GM12873 (cell line): ENCODE data around the gene MARCHF6.

ENCODE experiments used
- CTCF ChIP-seq: IDR thresholded peaks from 2 replicates; pipeline ENCODE4 v1.5.1; 2012; ENCODE audit warnings: low read depth, mild to moderate bottlenecking, moderate library complexity, low read length, control low read depth; ENCODE audit not compliant: insufficient read depth; ENCODE audit errors: missing control alignments

The MARCHF6 gene

GRCh38 chr5:10319202-10319851 lies 34.2 kb upstream of the MARCHF6 start:
- TF ChIP-seq CTCF = no peak

DNA sequence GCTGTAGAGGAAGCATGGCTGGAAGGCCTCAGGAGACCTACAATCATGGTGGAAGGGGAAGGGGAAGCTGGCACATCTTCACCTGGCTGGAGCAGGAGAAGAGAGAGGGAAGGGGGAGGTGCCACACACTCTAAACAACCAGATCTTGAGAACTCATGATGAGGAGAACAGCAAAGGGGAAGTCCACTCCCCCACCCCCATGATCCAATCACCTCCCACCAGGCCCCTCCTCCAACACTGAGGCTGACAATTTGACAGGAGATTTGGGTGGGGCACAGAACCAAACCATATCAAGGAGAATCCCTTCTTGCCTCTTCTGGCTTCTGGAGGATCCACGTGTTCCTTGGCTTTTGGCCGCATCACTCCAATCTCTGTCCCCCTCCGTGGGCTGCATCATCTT lies 32.7 kb upstream of the MARCHF6 start:
- no peak for TF ChIP-seq CTCF

DNA sequence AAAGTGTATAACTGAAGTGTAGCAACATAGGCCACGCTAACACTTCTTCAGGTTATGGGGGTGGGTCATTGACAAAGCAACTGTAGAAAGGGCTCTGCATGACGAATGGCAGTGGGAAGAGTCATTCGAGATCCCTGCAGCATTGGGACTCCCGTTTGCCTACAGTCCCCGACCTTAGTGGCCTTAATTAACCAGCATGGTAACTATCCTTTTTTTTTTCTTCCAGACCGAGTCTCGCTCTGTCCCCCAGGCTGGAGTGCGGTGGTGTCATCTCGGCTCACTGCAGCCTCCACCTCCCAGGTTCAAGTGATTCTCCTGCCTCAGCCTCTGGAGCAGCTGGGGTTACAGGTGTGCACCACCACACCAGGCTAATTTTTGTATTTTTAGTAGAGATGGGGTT lies 31.6 kb upstream of the MARCHF6 start:
- TF ChIP-seq CTCF = no peak

GRCh38 chr5:10323588-10324488 lies 29.7 kb upstream of the MARCHF6 start:
- no peak for TF ChIP-seq CTCF

DNA sequence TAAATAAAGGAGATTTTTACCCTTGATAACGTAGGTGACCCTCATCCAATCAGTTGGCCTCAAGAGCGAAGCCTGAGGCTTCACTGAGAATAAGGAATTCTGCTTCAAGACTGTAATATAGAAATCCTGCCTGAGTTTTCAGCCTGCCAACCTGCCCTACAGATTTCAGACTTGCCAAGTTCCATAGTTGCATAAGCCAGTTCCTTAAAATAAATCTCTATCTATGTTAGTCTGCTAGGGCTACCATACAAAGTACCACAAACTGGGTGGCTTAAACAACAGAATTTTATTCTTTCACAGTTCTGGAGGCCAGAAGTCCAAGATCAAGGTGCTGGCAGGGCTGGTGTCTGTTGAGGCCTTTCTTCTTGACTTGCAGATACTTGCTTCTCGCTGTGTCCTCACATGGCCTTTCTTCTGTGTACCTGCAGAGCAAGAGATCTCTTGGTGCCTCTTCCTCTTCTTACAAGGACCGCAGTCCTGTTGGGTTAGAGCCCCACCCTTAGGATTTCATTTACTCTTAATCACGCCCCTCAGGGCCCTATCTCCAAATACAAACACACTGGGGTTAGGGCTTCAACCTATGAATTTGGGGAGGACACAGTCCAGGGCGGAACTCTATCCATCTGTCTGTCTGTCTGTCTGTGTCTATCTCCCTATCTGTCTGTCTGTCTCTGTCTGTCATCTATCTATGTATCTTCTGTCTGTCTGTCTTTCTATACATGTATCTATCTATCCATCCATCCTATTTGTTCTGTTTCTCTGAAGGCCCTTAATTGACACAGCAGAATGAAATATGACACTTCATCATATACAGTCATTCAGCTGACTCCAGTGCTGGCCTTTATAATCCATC lies 28.8 kb upstream of the MARCHF6 start:
- TF ChIP-seq CTCF = no peak

DNA sequence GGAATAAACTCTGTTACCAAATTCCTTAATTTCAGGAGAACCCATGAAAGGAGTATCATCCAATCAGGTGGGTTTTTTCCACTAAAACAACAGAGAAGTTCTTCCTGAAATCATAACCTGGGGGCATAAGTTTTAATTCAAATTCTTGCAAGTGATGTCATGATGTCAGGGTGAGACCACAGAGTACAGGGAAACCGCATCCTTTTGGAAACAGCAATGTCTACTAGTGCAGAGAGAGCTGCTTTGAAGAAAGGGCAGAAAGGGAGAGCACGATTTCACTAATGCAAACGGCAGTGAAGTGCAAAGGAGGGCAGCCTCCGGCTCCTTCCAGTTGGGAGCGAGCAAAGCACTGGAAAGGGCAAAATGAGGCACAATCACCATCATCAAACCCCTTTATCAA lies 25.2 kb upstream of the MARCHF6 start:
- no peak for TF ChIP-seq CTCF

DNA sequence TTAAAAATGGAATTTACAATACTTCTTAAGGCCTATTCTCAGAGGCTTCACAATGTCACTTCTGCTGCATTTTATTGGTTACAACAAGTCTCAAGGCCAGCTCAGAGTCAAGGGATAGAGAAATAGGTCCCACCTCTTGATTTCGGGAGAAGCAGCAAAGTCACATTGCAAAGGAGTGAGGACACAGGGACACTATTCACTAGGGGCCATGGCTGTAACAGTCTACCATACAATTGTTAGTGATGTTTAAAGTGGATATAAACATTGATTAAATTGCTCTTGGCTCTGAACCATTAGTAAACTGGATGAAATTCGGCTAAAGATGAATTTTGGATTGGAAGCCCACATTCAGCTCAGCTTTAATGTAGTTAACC lies 24.1 kb upstream of the MARCHF6 start:
- TF ChIP-seq CTCF = no peak
